ENCODE results near the gene NAT9.

The NAT9 gene, protein sequence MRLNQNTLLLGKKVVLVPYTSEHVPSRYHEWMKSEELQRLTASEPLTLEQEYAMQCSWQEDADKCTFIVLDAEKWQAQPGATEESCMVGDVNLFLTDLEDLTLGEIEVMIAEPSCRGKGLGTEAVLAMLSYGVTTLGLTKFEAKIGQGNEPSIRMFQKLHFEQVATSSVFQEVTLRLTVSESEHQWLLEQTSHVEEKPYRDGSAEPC

DNA sequence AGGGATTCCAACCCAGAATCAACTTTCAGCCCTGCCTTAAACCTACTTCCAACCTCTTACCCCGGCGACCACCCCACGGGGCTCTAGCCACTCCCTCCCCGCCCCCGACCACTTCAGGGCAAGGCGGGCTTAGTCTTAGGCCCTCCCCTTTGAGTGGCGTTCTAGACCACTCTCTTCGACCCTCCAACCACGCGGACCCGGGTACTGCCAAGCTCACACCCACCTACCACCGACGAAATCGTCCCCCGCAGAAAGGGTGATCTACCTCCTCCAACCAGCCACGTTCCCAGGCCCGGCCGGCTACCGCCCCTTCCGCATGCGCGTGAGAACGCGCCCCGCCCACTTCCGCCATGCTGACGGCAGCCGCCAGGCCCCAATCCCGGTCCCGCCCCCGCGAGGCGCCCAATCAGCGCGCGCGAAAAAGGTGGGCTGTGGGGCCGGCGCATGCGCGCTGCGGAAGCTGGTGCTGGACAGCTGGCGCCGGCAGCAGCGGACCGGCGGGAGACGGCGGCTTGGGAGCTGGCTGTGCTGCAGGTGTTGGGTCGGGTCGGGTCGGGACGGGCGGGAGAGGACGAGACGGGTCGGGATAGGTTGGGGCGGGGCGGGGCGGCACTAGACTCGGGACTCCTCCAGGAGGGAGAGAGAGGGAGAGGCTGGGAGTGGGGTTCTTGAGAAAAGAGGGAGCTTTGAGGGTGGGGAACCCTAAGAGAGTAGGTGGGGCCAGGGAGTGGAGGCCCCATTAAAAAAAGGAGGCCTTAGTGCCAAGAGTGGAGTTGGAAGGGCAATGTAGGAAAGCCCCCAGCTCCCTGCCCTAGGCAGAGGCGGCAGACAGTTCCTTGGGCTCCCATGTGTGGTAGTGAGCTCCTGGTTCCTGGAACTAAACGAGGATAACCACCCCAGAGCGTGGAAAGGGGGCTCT lies at the start of gene NAT9:
NAT9 (minus strand) TSS at position 302 of the 919 bp plus-strand sequence. CDS start 647 bp downstream, outside the sequence.
- peak; percentile 92 for DNase-seq (ENCODE audit: low spot score)

DNA sequence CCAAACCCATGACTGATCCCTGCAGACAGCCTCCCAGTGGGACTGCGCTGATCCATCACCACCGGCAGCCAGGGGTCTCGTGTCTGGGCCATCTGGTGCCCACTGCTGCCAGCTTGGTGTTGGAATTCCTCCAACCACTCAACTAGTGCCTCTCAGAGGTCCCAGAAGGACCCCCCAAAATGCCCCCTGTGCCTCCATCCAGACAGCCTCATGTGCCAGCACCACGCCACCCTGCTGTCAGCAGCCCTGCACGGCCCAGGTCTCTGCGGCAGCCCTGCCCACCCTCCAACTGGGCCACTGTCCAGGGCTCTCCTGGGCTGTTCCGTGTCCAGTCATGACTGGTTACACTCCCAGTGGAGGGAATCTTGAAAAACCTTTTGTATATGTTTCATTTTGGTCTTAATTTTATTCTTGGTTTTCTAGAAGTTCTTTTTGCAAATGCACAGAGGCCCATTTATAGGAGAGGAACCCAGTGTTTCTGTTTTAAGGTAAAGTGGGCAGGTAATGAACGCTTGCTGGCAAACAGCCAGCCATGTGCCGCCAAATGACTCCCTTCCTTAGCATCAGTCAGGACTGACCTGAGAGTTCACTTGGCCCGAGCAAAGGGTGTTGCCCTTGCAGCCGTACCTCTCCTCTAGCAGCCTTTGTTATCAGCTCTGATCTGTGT lies 48.9 kb upstream of the NAT9 start:
- no peak for DNase-seq (ENCODE audit: low spot score)

DNA sequence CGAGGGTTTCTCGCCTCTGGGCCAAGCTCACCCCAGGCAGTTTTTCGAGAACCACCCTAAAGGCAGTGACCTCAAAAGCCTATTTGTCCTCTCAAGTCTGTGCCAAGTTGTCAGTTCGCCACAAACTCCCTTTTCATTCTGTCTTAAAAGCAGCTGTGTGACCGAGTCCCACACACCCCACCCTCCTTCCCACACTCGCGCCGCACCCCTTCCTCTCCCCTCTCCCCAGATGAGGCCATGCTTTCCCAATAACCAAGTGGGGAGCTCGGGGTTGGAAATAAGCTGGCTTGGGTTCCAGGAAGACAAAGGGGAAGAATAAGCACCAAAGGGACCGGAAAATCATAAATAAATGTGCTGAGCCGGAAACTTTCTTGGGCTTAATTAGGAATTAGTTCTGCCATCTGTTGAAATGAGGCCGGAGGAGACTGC lies 46.8 kb upstream of the NAT9 start:
- peak; percentile 84 for DNase-seq (ENCODE audit: low spot score)

DNA sequence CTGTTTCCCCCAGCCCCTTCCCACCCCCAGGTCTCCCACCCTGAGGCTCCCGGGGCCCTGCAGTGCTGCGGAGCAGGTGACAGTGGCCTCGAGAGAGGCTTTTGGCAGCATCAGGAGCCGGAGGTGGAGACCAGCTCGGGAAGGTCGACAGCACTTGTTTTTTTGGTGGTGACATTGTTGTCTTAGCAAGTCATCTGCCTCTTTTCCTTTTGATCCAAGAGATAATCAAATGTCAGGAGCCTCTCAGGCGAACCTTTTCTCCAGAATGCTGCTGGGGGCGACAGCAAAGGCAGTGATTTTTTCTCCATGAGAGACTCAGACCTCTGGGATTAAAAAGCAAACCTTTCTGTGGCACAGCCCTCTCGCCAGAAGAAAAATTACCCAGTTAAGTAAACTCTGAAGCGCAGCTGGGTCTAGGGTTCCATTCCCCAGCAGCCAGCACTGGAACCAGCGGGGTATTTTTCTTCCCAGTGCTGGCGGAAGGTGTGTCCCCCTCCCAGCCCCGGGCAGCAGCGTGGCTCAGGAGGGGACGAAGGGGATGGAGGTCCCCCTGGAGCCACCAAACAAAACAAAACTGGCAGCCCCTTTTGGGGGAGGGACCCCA lies 46.3 kb upstream of the NAT9 start:
- no peak for DNase-seq (ENCODE audit: low spot score)

DNA sequence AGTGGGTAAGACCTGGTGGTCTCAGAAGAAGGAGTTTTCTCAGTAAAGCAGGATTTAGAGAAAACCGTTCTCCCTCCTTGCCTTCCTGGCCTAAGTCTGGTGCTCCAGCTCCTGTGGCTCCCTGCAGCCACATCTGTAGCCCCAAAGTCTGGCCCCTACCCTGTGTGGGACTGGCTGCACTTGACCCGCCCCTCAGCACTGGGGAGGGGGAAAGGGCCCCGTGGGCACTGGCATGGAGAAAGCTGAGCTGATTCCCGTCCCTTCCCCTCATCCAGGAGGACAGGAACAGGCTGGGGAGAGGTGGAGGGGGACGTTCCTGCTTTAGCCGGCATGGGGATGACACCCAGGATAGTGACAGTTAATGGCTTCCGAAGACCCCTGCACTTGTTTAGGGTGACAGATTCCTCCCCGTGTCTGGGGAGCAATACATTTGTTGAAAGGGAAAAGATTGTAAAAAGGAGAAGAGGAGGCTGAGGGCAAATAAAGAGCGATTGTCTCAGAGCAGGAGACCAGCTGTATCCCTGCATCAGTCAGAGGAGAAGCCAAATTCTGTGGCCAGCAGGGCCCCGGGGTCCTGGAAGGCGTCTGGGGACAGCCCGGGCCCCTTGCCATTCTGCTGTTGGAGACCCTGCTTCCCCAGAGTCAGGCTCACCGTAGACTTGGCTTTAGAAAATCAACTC lies 45.6 kb upstream of the NAT9 start:
- DNase-seq (ENCODE audit: low spot score) = no peak

DNA sequence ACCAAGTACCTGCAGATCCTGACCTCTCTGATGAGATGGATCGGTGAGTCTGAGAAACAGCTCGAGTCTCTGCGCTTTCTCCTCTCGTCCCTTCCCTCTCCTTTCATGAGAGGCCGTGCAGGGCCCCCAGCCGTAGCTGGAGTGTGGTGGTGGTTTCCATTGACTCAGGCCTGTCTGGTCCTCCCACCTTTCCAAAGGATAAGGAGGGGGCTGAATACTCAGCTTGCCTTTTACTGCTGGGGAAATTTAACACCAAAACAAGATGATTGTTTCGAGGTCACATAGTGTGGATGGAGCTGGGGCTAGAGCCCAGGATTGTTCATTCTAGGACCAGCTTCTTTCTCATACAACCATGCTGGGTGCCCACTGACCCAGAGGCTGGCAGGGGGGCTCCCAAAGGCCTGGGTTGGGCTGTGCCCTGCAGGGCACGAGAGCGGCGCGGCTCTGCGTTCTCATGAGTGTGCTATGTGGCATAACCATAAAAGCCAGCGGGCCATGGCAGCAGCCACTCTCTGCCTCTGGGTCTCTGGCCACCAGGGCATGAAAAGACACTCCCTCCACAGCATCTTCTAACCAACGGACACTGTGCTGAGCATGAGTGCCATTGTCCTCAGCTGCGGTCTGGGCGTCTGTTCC lies 43.8 kb upstream of the NAT9 start:
- no peak for DNase-seq (ENCODE audit: low spot score)

DNA sequence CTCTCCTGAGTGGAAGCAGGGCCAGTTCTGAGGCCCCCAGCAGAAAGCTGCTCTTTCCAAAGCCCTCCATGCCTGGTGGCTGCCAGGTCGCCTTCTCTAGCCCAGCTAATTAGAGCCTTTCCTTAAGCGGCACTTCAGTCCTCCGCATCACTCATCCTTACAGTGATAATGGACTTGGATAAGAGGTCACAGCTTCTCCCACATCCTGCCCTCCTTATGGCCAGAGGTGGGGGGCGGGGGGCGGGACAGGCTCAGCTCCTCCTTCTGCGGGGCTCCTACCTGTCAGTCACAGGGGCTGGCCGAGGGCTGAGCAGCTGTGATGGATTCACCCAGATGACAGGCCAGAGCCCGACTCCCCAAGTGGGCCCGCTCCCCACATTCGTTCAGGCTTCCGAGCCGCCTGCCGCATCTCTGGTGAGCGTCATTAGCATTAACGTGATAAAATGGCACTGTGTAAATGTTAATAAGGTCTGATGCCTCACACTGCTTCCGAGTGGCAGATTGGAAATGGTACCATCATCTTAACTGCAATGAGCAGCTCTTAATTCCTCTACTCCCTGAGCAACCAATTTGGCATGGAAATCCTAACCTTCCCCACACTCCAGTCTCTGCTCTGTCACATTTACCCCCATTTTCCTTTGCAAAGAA lies 42.3 kb upstream of the NAT9 start:
- no peak for DNase-seq (ENCODE audit: low spot score)

DNA sequence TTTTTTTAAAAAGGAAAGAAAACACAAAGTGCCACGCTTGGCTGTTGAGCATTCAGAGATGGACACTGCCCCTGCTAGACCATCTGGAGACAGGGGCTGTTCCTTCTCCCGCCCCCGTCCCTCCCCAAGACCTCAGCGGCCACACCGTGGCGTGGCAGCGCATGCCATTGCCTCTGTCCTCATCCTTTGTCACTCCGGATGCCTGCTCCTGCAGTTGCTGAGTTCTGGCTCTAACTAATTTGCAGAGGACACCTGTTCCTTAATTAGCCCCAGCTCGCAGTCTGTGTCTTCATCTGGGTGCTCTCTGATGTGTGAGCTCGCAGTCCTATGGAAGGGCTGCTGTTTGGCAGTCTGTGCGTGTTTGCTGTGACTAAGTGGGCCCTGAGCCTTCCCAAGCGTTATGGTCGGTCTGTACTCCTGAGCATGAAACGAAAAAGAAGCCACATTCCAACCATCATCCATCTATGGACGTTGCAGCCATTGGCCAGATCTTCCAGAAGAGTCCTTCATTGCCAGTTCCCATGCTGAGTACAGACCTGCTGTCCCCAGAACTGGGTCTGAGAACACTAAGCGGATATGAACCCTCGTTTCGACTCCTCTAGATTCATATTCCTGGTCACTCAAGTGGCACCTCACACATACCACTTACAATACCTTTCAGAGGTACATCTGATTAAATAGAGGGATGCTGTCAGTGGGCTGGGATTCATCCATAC lies 40.9 kb upstream of the NAT9 start:
- DNase-seq (ENCODE audit: low spot score) = no peak

DNA sequence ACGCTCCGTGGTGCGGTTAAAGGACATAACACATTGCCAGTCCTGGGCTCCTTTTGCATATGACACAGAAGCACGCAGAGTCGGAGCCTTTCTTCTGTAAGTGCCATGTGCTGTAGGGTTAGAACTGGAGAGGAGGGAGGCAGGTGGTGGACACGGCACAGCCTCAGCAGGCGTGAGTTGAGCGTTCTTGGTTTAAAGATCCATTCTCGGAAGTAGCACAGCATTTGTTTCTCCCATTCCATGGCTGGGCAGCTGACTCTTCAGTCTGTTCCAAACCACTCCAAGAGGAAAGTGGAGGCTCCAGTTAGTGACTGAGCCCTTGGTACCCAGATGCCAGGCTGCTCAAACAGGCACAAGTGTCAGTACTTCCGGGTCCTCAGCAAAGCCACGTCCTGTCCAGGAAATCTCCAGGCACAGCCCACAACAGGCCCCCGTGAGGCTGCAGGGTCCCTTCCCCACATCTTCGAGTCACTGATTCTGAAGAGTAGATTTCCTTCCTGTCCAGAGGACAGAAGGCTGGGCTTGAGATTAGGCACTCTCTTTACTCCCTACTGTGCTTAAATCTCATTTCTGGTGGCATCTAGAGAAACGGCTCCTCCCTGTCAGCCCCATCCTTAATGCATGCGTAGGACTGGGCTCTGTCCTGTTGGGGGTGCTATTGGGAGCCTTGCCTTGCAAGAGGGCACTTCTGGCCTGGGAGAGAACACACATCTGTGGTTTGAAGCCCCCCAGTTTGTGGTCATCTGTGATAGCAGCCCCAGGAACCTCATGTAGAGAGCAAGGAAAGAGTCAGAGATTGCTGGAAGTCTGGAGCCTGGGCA lies 39.6 kb upstream of the NAT9 start:
- DNase-seq (ENCODE audit: low spot score) = no peak

DNA sequence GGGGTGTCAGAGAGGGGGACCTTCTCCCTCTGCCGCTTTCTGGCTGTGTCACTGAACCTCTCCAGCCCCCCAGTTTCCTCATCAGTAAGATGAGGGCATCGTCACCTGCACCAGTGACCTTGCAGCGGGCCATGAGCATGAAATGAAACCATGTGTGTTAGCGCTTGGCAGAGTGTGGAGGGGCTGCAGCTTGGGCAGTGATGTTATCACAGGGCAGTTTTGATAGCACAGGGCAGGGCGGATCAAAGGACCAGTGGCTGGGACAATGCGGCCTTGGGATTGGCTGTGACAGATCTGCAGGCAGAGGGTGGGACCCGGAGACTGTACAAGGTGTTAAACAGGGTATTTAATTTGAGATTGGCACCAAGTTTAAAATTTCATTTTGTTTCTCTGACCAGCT lies 38.9 kb upstream of the NAT9 start:
- DNase-seq (ENCODE audit: low spot score) = no peak

DNA sequence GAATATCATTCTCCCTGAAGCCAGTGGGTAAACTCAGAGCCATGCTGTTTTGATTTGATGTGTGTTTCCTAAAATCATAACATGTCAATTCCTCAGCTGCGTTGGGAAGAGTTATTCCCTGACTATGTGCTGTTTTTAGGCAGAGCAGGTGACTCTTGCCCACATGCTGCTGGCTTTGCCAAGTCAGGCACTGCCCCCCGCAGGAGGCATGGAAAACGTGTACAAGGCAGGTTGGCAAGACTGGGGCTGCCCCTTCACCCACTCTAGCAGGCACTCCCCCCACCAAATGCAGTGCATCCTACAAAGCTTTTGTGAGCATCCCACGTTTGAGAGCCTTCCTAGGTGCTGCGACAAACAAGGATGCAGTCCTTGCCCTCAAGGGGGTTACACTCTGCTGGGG lies 38.3 kb upstream of the NAT9 start:
- DNase-seq (ENCODE audit: low spot score) = no peak

DNA sequence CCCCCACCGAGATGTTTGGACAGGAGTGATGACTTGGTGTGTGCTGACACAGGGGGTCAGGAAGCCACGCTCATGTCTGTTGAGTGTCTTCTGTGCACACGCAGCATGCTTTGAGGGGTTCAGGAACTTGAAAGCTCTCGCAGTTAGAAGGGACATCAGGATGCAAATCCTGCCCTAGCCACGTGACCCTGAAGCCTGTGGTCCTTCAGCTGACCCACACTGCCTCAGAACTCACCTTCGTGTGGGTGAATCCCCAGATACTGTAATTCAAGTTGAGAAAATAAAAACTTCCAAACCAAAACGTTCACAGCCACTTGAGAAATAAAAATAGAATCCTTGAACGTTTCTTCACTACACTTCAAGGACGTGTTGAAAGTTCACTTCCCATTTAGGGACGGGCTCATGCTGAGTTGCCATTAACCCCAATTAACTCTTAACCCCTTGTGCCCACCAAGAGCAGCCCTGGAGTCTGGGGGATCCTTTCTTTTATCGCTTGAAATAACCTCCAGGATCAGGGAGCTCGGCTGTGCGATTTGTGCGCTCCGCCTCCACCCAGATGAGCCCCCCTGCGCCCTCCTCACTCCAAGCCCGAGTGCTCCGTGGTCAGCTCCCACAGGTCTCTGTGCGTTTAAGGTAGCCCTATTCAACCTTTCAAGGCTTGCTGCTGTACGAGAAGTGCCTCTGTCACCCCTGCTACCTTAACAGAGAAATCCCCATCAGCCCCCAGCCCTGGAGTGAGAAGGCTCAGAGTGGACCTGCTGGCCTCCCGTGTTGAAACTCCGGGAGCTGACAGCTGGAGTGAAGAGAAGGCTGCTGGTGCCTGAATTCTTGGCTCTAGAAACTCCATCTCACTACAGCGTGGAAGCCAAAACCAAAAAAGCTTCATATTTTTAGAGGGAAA lies 36.2 kb upstream of the NAT9 start:
- DNase-seq (ENCODE audit: low spot score) = no peak

DNA sequence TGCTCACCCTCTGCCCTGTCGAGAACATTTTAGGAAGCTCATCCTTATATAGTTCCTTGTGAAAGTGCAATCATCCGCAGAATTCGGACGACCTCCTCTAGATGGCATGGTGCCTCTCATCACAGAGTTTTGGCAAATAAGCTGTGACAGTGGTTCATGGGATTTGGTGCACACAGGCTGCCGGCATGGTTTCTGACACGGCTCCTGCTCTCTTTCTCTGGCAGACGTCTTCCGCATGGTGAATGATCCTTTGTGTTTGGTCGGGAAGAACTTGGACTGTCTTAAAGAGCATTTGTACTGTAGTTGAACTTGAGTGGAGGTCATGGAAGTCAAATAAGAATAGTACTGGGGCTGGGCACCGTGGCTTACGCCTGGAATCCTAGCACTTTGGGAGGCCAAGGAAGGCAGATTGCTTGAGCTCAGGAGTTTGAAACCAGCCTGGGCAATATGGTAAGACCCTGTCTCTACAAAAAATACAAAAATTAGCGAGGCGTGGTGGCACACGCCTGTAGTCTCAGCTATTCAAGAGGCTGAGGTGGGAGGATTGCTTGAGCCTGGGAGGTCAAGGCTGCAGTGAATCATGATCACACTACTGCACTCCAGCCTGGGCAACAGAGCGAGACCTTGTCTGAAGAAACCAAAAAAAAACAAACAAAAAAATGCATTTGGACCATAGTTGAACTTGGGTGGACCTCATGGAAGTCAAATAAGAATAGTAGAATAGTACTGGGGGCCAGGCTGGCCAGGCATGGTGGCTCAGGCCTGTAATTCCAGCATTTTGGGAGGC lies 34.7 kb upstream of the NAT9 start:
- no peak for DNase-seq (ENCODE audit: low spot score)

DNA sequence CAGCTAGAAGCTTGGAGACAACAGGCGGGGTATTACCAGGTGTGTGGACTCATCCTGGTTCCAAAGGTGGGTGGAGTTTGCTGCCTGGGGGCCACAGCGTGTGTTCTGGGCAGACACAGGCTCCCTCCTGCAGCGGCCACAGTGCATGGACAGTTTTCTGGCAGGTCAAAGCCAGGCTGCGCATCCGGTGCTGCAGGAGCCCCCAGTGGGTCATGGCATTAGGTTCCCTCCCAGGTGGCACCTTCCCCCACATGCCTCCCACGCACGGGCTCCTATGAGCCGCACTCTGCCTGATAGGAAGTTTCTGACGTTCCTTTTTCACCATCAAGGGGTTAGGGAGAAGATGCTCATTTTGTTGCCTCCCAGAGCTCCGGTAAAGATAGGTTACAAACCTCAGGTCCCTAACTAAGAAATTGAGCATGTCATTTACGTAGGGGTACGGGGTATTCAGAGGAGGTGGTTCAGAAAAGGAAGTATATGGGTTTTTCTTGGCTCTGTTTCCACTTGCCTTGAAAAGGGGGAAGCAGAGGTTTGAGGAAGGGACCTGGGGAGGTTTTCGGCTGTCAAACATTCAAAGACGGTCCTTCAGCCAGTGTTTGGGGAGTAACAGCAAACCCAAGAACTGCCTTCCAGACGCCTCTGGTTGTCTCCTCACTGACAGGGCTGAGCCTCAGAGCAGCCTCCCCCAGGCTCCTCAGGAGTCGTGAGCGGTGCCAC lies 32.7 kb upstream of the NAT9 start:
- DNase-seq (ENCODE audit: low spot score) = no peak

DNA sequence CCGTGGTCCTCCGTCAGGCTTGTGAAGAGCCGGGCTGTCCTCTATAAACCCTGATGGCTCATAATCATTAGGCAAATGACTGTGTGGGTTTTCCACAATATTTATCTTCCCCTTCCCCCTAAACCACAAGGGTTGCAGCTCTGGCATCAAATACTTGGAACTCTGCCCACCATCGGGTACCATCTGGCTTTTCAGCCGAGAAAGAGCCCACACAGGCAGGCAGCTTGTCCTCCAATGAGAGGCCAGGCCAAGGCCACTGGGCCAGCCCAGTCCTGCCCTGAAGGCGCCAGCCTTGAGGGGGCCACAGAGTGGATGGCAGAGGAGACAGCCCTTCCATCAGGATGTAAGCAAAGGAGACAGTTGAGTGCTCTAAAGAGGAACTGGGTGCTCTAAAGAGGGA lies 31.8 kb upstream of the NAT9 start:
- no peak for DNase-seq (ENCODE audit: low spot score)

DNA sequence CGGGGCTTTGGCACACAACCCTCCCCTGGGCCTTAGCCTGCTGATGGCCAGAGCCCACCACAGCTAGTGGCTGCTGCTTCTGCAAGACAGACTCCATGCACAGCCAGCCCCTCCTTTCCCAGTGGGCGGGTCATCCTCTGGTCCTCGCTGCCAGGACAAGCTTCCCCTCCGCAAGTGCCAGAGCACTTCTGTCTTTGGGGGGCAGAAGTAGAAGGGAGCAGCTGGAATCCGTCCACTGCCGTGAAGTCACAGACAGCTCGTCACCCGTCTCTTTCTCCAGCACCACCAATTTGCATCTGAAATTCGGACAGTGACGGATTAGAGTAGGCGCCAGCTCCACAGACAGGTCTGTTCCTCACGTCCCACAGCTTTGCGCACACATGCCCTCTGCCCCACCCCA lies 31.3 kb upstream of the NAT9 start:
- DNase-seq (ENCODE audit: low spot score) = no peak

DNA sequence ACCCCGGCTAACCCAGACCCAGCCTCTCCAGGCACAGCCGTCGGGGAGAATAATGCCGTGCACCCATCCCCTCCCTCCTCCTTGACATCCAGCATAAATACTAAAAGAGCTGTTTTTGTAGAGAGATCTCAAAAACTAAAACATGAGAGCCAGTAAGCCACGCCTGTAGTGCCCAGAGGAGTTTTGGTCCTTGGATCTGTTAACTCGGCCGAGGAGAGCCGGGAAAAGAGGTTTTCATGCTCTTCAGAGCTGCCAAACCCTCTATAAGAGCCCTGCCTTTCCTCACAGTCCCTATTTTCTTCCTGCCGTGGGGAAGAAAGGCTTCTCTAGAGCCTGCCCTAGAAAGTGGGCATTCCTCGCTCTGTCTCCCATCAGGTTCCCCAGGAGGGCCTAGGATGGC lies 30.2 kb upstream of the NAT9 start:
- no peak for DNase-seq (ENCODE audit: low spot score)
